Heart right ventricle (tissue), 16 donors: ENCODE data around the gene KRTAP10-6. TPM values are rescaled to one million over a fixed set of nuclear protein-coding genes. Genes with fewer than 3 reads are reported as not detected.
"Not testable (repeated sequence)": the region's sequence is repeated elsewhere in the genome, so short reads cannot be mapped to it uniquely, and the experiment has no call there.

Source experiments
- ATAC-seq, 8 donors: fragments of 200-7000 bp; cut with Tn5 transposase; one replicate each; pipeline ENCODE4 v1.9.1; 2020; ENCODE audit warnings: mild to moderate bottlenecking in 8 of 8, moderate library complexity in 8 of 8, moderate number of reproducible peaks in 1 of 8
- DNase-seq, 2 donors: peaks; one replicate each; pipeline ENCODE4 v3.0.0-alpha.2; 2020
- H3K27ac ChIP-seq, 10 donors: fragments of 200-600 bp; sonication (generic) in 2 of 10; one replicate each; pipeline versions ENCODE4 v1.5.0 to v1.8.0; 2020 to 2022; ENCODE audit warnings: mild to moderate bottlenecking in 3 of 10
- H3K27me3 ChIP-seq, 7 donors: fragments of 200-600 bp; one replicate each; pipeline ENCODE4 v1.8.0; 2021 to 2022; ENCODE audit warnings: mild to moderate bottlenecking in 2 of 7
- H3K36me3 ChIP-seq, 9 donors: fragments of 200-600 bp; sonication (generic) in 1 of 9; one replicate each; pipeline versions ENCODE4 v1.5.0 to v1.8.0; 2020 to 2022; ENCODE audit warnings: mild to moderate bottlenecking in 2 of 9
- H3K4me1 ChIP-seq, 9 donors: fragments of 200-600 bp; sonication (generic) in 1 of 9; one replicate each; pipeline versions ENCODE4 v1.5.0 to v1.8.0; 2020 to 2022; ENCODE audit warnings: mild to moderate bottlenecking in 4 of 9
- H3K4me3 ChIP-seq, 10 donors: fragments of 200-600 bp; sonication (generic) in 2 of 10; one replicate each; pipeline versions ENCODE4 v1.5.0 to v1.8.0; 2020 to 2022; ENCODE audit warnings: mild to moderate bottlenecking in 7 of 10, moderate library complexity in 2 of 10
- H3K9me3 ChIP-seq, 11 donors: fragments of 200-600 bp in 10 of 11; sonication (generic) in 2 of 11; one replicate each; pipeline versions ENCODE4 v1.5.0 to v1.8.0; 2013 to 2022; ENCODE audit warnings: mild to moderate bottlenecking in 2 of 11, control low read depth in 1 of 11, moderate library complexity in 1 of 11
- CTCF ChIP-seq, 9 donors: fragments of 200-600 bp; sonication (generic) in 2 of 9; IDR thresholded peaks; one replicate each; pipeline versions ENCODE4 v1.5.0 to v1.8.0; 2021 to 2022; ENCODE audit warnings: antibody characterized with exemption in 9 of 9, mild to moderate bottlenecking in 5 of 9, moderate library complexity in 1 of 9
- WGBS, 2 donors: extraction: QIAGEN DNeasy Blood & Tissue Kit; methylation state at CpG; one replicate each; pipeline ENCODE4 v1.1.7; 2013; ENCODE audit warnings: inconsistent platforms in 1 of 2; 5-methylcytosine and 5-hydroxymethylcytosine counted together
- intact Hi-C, 10 donors: fragments of 100-400 bp; cut with DNase I; formaldehyde crosslinking; loops; one replicate each; pipeline versions ENCODE4 v1.11.1 to v1.14.2; 2022
- polyA plus RNA-seq, 2 donors: library from polyadenylated mRNA; stranded (reverse); fragments of 200-250 nt; gene quantifications; one replicate each; pipeline ENCODE4 v1.2.3, GENCODE V29; 2013
- total RNA-seq, 10 donors: library from RNA; stranded (reverse); fragmentation: NEBNext Ultra II Directional in 3 of 10; extraction: Animal tissue kit (Norgen Biotek cat#: 25700) in 3 of 10; gene quantifications; one replicate each; pipeline versions ENCODE4 v1.2.1 to v1.2.4, GENCODE V29; 2021 to 2023
- donor health status: Arrhythmogenic right ventricular cardiomyopathy.
- donor health status: ischemic (EF 13 %, LVEDD 7.1; RV severe dilation, severe dysfunction).
- donor health status: healthy with polysubstance abuse.
- donor health status: DM: no; HTN: yes; CAD: no.
- donor health status: DM: no; HTN: no; CAD: no.
- donor health status: ischemic (EF 25% LVEDD 6.9; RV normal size, moderate dysfunction).
- donor health status: ischemic (EF 25% LVEDD 5.7; RV mildly dilated, moderate dysfunction).
- donor health status: healthy.
- donor health status: DM: yes; HTN: yes; CAD: no.
- donor health status: Ischemic cardiomyopathy.
- donor health status: ischemic (EF 35%, LVEDD 5.7; RV mildly dilated, moderate dysfunction).
- donor health status: nonischemic (EF 11% LVEDD 7.7; RV severe dilation, severe dysfunction).
- donor health status: DM: yes; HTN: yes; CAD: no.
- donor health status: PGD.
- donor health status: ischemic (EF 29% LVEDD 5.4; RV normal size, mild dysfunction).
- donor health status: nonischemic (EF 23%, LVEDD 6.1; RV moderate dilation, normal function).

The KRTAP10-6 gene
- total and polyA plus RNA-seq, 12 donors, result not detected

GRCh38 chr21:44602463-44602850 lies 10.2 kb upstream of the KRTAP10-6 start:
- H3K4me1 ChIP-seq, result no peaks in the 10 kb centered on the region
- H3K27me3 ChIP-seq, result peaks cover 0 to 58% (median 14%) of the 10 kb centered on the region in 7 donors
- H3K27ac ChIP-seq, result no peak overlapping the region
- WGBS, 2 donors, result 74 to 75% methylated on average over 19 to 20 of the region's 21 CpGs
- intact Hi-C loops, result no loop called here
- TF ChIP-seq CTCF (IDR thresholded peaks at IDR 0.05), result no peak
- H3K36me3 ChIP-seq, result no peaks in the 10 kb centered on the region
- no peak for DNase-seq
- H3K4me3 ChIP-seq, result no peak overlapping the region
- ATAC-seq, result no peak
- peaks cover 0 to 30% (median 0%) of the 10 kb centered on the region in 11 donors for H3K9me3 ChIP-seq

GRCh38 chr21:44601596-44602462 lies 9.5 kb upstream of the KRTAP10-6 start:
- Histone ChIP-seq H3K9me3 (peaks cover 0 to 28% (median 0%) of the 10 kb centered on the region in 11 donors), H3K27ac (no peak overlapping the region), H3K4me1 (no peaks in the 10 kb centered on the region), H3K4me3 (no peak overlapping the region), H3K27me3 (peaks cover 0 to 61% (median 18%) of the 10 kb centered on the region in 7 donors), H3K36me3 (no peaks in the 10 kb centered on the region)
- no peak for DNase-seq
- intact Hi-C loops, result no loop called here
- TF ChIP-seq CTCF (IDR thresholded peaks at IDR 0.05), result no peak
- WGBS, 2 donors, result 73 to 78% methylated on average over 23 of the region's 23 CpGs
- ATAC-seq, result no peak

GRCh38 chr21:44601091-44601490 lies 8.8 kb upstream of the KRTAP10-6 start:
- WGBS, 2 donors, result 72 to 74% methylated on average over 9 to 10 of the region's 10 CpGs
- peak in 1 of 8 donors; percentile 22 for ATAC-seq
- H3K27me3 ChIP-seq, result peaks cover 0 to 61% (median 18%) of the 10 kb centered on the region in 7 donors

GRCh38 chr21:44600118-44600978 lies 8.0 kb upstream of the KRTAP10-6 start, which contains the start of gene KRTAP10-7:
Gene KRTAP10-7 (plus strand): TSS chr21:44600597. CDS start chr21:44600622, 25 bp downstream.
- H3K4me1 ChIP-seq, H3K36me3 ChIP-seq, H3K27ac ChIP-seq, DNase-seq, H3K4me3 ChIP-seq, intact Hi-C loops: not testable (repeated sequence)
- 71 to 75% methylated on average over 20 to 23 of the region's 23 CpGs for WGBS, 2 donors
- Histone ChIP-seq H3K9me3 (peaks cover 0 to 19% (median 0%) of the 10 kb centered on the region in 11 donors), H3K27me3 (peaks cover 0 to 61% (median 18%) of the 10 kb centered on the region in 7 donors)
- peak in 3 of 8 donors; percentile 29 to 58 (median 41) for ATAC-seq

More at GRCh38 chr21:44601091-44601490, 8.8 kb upstream of the KRTAP10-6 start:
- H3K36me3 ChIP-seq, H3K27ac ChIP-seq, H3K4me3 ChIP-seq, DNase-seq, H3K4me1 ChIP-seq, intact Hi-C loops: not testable (repeated sequence)
- H3K9me3 ChIP-seq, result peaks cover 0 to 21% (median 0%) of the 10 kb centered on the region in 11 donors
